Measurements from ENCODE around the gene PDGFRB.

Gene PDGFRB

DNA sequence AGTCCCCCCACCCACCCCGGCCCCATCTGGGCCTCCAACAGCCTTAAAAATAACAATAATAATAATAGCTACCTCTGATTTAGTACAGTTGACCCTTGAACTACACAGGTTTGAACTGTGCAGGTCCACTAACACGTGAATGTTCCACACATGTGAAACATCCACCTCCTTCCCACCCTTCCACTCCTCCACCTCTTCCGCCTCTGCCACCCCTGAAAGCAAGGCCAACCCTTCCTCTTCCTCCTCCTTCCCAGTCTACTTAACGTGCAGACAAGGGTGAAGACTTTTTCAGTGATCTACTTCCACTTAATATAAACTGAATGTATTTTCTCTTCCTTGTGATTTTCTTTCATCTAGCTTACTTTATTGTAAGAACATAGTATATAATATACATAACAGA lies 10.8 kb downstream of the PDGFRB start:
- DNase-seq (ENCODE audit: low read depth in 3 of 3) = no peak

DNA sequence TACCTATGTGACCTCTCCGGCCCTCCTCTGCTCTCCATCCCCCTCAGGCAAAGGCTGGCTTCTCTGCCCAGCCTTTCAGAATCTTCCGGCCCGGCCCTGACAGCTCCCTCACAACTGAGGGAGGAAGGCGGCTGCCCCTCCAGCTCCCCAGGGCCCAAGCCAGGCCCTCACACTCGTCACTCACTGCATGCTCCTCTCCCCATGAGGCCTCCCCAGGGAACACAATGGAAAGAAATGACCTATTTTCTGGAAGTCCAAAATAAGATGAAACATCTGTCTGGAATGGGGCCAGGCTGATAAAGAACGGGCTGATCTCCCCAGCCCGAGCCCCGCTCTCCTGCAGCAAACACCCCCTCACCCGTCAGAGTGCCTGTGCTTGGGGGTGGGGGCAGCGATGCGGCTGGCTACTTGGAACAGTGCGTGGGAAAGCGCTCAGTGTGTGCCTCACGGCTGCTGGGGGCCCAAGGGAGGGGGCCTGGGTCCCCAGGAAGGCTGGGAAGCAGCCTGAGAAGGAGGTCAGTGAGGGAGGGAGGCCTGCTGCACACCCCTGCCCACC lies 11.3 kb downstream of the PDGFRB start:
- no peak for DNase-seq (ENCODE audit: low read depth in 3 of 3)

DNA sequence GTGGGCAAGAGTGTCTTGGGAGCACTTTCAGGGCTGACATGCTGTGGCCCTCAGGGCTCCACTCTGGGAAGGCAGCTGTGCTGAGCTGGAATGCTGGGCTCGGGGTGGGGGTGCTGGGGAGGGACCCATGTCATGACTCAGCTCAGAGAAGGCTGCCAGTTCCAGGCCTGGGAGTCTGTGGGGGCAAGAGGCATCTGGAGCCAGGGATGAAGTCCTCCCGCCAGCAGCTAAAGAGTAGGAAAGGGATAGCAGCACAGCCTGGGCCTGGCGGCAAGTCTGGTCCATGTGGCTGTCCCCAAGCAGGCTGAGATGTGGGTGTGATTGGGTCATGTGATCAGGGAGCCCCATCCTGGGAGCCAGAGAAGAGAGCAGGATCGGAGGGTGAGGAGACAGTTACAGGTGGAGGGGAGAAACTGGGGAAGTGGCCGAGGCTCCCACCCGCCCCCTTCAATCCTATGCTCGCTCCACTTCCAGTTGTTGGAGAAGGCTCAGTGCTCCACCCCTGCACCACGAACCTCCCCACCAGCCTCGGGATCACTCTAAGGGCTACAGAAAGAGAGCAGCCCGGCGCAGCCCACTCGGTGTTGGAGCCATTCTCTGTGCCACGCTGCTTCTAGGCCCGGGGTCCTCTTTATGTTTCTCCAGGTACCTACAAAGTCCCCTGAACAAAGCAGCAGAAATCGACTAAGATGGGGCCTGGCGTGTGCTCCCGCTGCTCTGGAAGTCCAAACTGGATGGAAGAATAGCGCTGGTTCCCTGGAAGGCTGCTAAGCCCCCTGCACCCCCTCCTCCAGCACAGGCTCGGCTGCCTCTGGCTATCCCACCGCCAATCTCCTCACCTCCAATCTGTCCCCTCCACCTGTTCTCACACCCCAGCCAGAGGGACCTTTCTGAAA lies 12.0 kb downstream of the PDGFRB start:
- no peak for DNase-seq (ENCODE audit: low read depth in 3 of 3)

DNA sequence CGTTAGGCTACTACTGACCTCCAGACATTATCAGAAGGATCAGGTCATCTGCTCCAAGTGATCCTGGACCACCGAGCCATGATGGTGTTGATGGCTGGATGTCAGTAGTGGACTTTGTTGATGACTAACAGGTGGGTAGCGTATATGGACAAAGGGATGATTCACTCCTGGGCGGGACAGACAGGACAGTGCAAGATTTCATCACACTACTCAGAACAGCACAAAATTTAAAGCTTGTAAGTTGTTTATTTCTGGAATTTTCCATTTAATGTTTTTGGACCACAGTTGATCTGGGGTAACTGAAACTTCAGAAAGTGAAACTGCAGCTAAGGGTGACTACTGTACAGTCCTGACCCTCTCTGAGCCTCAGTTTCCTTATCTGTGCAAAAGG lies 12.7 kb downstream of the PDGFRB start:
- no peak for DNase-seq (ENCODE audit: low read depth in 3 of 3)

DNA sequence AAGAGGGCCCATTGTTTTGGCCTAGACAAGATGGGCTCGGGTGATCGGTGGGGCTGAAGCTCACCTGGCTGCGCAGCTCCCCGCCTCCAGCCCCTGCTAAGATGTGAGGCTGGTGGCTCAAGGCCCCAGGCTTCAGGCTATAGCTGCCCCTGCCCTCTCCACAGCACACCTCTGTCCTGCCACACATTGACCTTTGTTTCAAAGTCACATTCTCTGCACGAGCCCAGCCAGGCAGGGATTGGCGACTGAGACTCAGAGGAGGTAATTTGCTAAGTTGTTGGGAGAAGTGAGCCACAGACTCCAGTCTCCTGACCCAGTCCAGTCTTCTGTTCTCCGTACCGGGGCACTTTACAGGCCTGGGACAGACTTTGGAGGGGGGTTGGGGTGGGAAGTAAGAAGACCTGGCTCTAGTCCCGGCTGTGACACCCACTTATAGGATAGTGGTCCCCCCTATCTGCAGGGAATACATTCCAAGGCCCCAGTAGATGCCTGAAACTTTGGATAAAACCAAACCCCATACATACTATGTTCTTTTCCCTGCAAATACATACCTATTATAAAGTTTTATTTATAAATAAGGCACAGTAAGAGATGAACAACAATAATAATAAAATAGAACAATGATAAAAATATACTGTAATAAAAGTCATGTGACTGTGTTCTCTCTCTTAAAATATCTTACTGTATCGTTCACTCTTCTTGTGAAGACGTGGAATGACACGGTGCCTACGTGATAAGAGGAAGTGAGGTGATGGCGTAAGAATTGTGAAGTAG lies 13.3 kb downstream of the PDGFRB start:
- no peak for DNase-seq (ENCODE audit: low read depth in 3 of 3)

DNA sequence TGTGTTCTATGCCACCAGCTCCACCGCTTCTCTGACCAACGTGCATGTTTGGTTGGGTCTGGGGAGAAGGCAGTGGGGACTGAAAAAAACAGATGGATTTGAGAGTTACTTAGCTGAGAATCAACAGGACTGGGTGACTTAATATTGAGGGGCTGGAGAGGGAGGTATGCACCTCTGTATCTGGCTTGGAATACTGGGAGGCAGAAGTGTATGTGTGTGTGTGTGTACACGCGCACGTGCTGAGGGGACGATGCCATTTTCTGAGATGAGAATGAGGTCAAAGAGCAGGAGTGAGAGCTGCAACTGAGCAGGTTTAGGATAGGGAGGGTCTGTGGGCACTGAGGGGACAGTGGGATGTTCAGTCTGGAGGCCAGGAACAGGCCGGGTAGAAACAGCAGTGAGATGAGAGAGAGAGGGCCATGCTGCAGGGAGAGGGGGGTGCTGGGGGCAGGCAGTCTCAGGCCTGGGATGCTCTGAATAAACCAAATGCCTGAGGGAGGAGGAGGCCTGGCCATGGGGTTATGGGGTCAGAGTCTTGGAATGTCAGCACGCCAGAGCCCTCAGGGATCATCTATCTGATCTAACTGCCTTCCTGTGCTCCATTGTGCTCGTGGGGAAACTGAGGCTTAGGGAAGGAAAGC lies 14.0 kb downstream of the PDGFRB start:
- DNase-seq (ENCODE audit: low read depth in 3 of 3) = no peak

DNA sequence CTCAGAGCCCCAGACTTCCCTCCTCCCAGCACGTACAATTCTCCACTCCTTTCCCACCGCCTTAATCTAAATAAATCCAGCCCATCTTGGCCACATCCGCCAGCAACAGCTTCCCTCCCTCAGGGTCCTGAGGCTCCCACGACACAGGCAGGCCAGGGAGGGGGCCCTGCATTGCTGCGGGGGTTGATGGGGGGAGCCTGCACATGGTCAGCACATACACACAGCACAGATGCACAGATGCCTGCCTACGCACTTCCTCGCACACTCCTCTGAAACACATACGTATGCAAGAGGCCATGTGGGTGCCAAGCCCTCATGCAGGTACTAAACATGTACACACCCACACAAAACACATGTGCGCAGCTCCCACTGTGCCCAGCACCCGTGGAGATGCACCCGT lies 14.8 kb downstream of the PDGFRB start:
- no peak for DNase-seq (ENCODE audit: low read depth in 3 of 3)

DNA sequence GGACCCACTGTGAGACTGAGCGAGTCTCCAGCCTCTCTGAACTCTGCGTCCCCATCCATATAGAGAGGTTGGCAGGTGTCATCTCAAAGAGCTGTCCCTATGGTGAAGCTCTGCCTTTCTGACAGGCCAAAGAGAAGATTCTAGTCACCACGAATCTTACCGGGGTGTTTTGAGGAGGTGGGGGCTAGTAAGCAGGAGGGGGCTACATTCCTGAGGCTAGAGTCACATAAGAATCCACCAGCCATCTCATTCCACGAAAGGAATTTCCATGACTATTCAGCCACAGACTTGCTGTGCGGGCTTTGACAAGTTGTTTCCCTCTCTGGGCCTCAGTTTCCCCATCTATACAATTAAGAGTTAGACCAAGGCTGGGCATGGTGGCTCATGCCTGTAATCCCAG lies 16.3 kb downstream of the PDGFRB start:
- no peak for DNase-seq (ENCODE audit: low read depth in 3 of 3)

DNA sequence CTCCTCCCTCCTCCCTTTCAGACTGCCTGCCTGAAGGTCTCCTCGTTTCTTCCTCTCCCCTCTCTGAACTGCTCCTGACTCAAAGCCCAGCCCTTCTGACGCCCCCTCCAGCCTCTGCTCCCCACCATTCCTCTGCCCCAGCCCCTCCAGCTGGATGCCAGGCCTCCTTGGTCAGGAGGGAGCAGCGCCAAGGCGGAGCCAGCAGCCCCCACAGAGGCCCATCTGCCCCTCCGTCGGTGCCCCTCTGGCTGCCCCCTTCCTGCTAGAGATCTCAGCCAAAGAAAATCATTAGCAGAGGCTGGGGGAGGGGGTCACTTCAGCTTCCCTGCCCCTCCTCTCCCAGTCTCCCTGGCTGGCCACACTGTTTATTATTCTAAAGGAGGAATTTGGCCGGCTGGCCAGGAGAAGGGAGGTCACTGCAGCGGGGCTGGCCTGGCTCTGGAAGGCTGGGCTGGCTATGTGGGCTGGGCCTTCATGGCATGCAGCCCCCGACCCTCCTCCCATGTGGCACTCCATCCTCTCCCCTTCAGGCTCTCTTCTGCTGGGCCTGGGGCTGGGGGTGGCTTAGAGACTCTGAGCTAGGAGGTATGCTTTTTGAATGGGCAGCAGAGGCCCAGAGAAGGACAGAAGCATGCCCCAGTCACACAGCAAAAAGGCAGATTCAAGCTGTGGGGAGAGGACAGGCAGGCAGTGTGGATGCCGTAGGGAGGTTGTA lies 16.9 kb downstream of the PDGFRB start:
- no peak for DNase-seq (ENCODE audit: low read depth in 3 of 3)

DNA sequence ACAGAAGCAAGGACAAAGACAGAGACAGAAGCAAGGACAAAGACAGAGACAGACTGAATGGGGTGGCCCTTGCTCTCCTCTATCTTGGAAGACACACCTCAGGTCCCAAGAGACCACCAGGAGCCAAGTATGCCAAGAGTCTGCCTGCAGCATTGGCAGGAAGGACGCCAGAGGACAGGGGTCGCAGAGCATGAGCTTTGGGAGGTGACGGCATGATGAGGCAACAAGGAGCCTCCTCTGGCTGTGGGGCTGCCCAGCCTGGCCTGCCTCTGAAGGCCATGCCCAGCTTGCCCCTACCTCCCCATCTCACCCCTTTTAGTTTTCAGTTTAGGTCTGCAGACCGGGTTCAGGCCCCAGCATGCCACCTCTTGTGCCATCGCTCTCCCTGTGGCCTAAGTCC lies 17.6 kb downstream of the PDGFRB start:
- no peak for DNase-seq (ENCODE audit: low read depth in 3 of 3)

DNA sequence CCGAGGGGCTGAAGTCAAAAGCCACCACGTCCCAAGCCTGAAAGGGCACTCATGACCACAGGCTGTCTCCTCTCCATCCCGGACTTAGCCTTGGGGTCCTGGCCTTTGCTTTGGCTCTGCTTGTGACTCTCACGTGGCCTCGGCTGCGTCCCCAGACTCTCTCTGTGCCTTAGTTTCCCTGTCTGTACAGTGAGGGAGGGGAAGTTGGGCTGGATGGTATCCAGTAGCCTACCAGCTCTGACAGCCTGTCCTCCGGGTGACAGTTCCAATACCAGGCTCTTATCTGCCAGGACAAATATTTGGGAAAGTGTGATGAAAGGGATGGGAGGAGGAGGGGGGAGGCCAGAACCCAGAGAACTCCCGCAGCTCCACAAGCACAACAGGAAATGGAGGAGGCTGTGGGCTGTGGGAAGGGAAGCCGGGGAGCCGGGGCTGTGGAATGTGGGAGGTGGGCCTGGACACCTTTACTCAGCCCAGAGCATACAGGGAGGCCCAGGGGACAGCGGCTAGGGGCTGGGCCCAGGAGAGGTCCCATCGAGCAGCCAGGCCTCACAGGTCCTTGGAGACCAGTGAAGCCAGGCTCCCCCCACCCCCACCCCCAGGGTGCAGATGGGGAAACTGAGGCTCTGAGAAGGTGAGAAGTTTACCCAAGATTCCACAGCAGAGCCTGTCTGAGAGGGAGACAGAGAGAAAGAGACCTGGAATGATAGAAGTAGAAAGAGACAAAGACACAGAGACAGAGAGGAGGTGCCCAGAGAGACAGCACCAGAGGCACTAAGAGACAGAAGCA lies 18.3 kb downstream of the PDGFRB start:
- DNase-seq (ENCODE audit: low read depth in 3 of 3) = no peak

DNA sequence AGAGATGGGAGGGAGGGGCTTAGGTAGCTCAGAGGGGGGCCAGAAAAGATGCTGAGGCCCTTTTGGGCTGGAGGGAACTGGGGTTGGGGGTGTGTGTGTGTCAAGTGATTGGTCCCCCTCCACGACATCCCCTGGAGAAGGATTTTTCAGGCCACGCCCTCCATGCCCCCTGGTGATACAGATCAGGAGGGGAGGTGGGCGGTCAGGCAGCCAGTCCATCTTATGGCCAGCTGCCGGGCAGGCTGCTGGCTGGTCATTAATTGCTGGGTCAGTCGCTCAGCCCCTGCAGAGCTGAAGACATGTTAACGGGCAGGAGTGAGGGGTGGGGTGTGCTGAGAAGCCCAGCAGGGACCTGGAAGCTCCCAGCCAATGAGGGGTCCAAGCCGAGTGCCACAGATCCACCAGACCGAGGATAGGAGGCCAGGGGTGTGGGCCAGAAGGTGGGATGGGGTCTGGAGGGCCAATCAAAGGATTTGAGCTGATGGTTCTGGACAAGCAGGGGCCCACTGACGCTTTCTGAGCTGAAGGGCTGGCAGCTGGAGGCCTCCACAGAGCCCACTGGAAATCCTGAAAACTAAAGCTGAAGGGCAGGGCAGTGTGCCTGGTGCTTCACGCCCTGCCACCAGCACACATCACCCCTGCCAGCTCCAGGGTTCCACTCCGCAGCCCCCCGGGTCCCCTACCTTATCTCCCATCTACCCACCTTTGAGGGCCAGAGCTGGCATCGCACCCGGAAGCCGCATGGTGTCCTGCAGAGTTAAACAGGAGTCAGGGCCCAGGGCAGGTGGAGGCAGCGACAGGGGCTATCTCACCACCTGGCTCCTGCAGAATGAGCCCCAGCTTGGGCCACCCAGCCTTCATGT lies 19.1 kb downstream of the PDGFRB start:
- no peak for DNase-seq (ENCODE audit: low read depth in 3 of 3)

DNA sequence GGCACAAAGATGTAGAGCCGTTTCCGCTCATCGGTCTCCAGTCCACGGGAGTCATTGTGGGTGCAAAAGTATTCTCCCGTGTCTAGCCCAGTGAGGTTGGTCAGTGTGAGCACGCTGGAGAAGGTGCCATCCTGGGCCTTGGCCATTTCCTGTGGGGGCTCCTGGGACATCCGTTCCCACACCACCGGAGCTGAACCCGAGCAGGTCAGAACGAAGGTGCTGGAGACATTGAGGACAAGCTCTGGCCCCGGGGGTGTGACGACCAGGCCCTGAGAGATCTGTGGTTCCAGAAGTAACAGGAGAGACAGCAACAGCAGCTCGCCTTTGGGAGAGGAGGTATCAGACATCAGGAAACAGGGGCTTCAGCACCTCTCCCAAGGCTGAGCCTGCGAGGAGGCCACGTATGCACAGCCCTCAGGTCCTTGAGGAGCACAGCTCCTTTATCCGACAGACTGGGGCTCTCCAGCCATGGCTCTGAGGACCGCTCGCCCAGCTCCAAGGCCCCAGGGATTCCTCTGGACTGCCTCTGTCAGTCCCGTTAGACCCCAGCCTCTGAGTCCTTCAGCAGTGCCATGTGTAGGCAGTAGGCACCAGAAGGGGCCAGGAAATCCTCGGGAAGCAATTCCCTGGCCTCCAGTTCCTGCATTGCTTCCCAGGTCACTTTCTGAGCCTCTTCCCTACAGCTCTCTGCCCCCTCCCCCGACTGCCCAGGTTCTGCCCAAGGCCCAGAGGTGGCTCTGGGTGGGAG lies 19.9 kb downstream of the PDGFRB start:
- DNase-seq (ENCODE audit: low read depth in 3 of 3) = no peak

DNA sequence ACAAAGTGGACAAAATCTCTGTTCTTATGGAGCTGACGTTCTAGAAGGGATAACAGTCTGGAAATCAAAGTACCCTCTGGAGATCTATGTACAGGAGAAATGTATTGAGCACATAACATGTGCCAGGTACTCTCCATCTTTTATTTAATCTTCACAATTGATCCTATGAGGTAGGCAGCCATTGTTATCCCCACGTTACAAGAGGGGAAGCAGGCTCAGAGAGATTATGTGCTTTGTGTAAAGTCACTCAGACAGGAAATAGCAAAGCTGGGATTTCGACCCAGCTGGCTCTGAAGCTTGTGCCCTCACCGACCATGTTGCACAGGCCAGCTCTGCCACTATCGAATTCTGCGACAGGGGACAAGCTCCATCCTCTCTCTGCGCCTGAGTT lies 21.5 kb downstream of the PDGFRB start:
- no peak for DNase-seq (ENCODE audit: low read depth in 3 of 3)

DNA sequence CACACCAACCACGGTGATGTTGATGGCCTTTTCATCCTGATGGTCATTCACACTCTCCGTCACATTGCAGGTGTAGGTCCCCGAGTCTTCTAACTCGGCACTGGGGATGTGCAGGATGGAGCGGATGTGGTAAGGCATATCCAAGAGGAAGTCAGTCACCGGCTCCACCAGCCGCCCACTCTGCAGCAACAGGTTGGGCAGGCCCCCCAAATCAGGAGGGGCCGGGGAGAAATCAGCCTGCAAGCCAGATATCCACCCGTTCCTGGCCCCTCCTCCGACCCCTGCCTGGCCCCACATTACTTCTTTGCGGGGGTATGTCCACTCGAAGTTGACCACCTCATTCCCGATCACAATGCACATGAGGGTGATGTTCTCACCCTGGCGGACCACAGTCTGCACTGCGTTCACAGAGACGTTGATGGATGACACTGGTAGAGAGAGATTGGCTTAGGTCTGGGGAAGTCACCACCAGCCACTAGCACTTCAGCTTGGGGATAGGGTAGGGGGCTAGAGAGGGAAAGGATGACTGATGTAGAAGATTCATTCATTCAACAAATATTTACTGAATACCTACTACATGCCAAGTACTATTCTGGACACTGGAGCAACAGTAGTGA lies 22.0 kb downstream of the PDGFRB start:
- no peak for DNase-seq (ENCODE audit: low read depth in 3 of 3)

DNA sequence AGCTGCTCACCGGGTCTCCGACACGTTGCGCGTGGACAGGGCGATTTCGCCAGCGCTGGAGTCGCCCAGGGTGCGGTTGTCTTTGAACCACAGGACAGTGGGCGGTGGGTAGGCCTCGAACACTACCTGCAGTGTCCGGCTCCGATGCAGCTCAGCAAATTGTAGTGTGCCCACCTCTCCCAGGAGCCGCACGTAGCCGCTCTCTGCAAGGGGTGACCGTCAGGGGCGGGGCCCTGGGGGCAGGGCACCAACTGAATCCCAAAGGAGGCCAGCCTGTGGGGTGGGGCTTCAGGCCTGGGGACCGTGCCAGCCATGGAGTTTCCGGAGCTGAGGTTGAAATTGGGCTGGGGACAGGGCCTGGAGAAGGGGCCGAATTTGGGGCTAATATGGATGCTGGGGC lies 22.9 kb downstream of the PDGFRB start:
- DNase-seq (ENCODE audit: low read depth in 3 of 3) = no peak

DNA sequence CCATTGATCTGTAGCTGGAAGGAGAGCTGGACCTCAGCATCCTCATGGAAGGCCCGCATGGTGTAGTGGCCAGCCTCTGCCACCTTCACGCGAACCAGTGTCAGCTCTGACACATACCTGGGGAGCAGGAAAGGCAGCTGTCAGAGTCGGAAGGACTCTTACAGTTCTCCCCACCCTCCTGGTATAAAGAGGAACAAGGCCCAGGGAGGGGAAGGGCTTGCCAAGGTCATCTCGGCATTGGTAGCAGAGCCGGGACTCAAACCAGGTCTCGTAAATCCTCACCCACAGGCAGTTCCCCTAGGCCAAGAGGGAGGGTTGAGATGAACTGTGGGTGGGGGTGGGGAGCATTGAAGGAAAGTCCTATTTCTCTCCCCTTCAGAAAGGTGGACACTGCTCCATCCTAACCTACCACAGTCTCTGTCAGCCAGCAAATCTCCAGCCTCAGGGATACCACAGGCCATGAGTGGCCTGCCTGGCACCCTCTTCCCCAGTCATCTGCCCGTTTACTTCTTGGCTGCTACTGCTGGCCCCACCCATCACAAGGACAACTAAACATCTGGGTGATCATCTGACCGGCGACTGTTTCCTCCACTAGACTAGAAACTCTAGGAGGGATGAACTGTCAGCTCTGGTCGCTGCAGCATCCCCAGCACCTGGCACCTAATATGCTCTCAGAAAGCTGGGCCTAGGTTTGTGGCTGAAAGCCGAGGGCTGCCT lies 23.5 kb downstream of the PDGFRB start:
- no peak for DNase-seq (ENCODE audit: low read depth in 3 of 3)

DNA sequence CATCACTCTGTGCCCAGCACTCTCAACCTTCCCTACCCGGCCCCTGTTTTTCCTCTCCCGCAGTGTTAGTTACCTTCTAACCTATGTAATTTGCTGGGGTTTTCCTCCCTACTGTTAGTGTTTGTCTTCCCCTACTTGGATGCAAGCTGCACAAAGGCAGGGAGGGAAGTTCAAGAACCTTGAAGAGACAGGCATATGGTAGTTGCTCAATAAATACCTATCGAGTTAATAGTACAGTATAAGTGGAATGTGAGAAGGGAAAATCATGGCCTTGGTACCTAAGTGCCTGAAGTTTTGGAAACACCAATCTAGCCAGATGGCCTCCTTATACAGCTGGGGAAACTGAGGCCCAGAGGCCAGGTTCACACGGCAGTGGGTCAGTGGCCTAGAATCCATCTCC lies 24.2 kb downstream of the PDGFRB start:
- DNase-seq (ENCODE audit: low read depth in 3 of 3) = no peak

Data from stimulated activated CD4-positive, alpha-beta T cell treated with anti-CD3 and anti-CD28 coated beads, TNF-alpha, amount 100 ng/mL, for 48 hours (primary cell).